CD4-positive, alpha-beta T cell treated with Interleukin-6 for 4 hours (primary cell): Measurements from ENCODE around the gene GNRH2.
"Not testable (repeated sequence)": the region's sequence is repeated elsewhere in the genome, so short reads cannot be mapped to it uniquely, and the experiment has no call there.

Source experiments
- DNase-seq: peaks from one replicate; pipeline ENCODE4 v3.0.0-alpha.2; 2020; ENCODE audit warnings: mixed read lengths

GNRH2 gene

GRCh38 chr20:3044336-3044965 is 1.0 kb downstream of the GNRH2 start:
- DNase-seq, result no peak

- peak; percentile 61 for DNase-seq
Observed at GRCh38 chr20:3045042-3045815, 1.8 kb downstream of the GNRH2 start.

GRCh38 chr20:3045816-3046676 is 2.6 kb downstream of the GNRH2 start, which contains the start of gene MRPS26:
Gene MRPS26, plus strand, starts transcription at chr20:3046052. Its CDS starts 17 bp downstream, at chr20:3046069.
- DNase-seq, result peak; percentile 85

DNA sequence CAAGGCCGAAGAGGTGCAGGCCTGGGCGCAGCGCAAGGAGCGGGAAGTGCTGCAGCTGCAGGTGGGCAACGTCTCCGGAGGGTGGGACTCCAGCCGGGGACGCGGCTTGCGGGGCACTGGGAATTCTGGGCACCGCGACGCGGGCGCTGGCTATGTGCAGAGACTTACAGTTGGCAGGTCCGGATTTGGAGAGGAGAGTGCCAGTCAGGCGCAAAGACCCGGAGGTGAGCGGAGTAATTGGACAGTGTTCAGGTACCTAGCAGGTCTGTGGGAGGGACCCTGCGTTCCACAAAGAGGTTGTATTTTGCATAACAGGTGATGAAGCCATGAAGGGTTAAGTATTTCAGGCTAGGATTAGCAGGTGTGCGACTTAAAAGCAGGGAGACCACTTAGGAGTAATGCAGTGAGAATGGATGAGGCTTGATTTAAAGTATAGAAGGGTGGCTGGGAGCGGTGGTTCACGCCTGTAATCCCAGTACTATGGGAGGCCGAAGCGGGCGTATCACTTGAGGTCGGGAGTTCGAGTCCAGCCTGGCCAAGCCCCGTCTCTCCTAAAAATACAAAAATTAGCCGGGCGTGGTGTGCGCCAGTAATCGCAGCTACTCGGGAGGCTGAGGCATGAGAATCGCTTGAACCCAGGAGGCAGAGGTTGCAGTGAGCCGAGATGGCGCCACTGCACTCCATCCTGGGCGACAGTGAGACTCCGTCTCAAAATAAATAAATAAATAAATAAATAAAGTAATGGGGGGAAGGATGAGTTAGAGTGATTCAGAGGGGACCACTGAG is 3.4 kb downstream of the GNRH2 start:
- no peak for DNase-seq

GRCh38 chr20:3047486-3048419 is 4.3 kb downstream of the GNRH2 start:
- no peak for DNase-seq

DNA sequence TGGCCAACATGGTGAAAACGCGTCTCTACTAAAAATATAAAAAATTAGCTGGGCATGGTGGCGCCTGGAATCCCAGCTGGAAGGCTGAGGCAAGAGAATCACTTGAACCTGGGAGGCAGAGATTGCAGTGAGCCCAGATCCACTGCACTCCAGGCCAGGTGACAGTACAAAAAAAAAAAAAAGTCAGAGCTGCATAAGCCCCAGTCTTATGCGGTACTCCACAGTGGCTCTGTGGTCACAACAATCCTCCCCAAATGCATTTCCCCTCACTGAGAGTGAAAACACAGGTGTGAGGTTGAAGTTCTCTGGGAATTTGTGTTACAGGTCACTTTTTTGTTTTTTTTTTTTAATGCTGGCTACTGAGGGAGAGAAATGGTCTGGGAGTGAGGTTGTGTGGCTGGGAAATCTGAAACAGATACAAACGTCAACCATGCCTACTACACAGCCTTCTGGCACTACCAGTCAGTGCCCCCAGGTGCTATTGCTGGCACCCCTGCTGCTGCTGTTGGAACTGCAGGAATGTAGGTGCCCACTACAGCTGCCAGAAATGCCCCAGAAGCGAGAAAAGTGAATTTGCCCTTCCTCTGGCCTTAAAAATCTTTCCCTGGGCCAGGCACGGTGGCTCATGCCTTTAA is 8.1 kb downstream of the GNRH2 start:
- DNase-seq, result no peak

- DNase-seq, result no peak
Observed at GRCh38 chr20:3059489-3059888, 16.1 kb downstream of the GNRH2 start.

- not testable (repeated sequence) for DNase-seq
Observed at GRCh38 chr20:3064119-3064518, 20.7 kb downstream of the GNRH2 start.

DNA sequence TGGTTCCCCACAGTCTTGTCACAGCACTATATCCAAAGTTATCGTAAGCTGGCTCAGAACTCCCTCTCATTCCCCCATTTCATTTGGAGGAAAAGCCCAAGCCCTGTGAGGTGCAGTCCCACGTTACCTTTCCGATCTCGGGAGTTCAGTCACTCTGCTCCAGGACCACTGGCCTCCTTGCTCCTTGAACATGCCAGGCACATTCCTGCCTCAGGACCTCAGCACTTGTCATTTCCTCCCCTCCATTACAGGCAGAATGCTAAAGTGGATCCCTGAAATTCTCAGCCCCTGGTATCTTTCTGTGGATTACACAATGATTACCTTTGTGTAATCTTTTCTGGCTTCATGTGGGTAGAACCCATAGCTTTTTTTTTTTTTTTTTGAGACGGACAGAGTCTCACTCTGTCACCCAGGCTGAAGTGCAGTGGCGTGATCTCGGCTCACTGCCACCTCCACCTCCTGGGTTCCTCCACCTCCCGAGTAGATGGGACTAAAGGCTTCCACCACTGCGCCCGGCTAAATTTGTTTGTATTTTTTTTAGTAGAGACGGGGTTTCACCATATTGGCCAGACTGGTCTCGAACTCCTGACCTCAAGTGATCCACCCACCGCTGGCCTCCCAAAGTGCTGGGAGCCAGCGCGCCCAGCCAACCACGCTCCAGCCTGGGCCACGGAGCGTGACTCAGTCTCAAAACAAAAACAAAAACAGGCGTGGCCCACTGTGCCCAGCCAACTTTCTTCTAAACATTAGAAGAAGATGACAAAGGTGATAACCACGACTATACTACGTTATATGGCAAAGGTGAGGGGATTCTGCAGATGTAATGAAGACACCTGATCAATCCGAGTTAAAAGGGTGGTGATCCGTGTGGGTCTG is 24.0 kb downstream of the GNRH2 start:
- DNase-seq, result no peak

GRCh38 chr20:3068075-3068474 is 24.7 kb downstream of the GNRH2 start:
- no peak for DNase-seq

DNA sequence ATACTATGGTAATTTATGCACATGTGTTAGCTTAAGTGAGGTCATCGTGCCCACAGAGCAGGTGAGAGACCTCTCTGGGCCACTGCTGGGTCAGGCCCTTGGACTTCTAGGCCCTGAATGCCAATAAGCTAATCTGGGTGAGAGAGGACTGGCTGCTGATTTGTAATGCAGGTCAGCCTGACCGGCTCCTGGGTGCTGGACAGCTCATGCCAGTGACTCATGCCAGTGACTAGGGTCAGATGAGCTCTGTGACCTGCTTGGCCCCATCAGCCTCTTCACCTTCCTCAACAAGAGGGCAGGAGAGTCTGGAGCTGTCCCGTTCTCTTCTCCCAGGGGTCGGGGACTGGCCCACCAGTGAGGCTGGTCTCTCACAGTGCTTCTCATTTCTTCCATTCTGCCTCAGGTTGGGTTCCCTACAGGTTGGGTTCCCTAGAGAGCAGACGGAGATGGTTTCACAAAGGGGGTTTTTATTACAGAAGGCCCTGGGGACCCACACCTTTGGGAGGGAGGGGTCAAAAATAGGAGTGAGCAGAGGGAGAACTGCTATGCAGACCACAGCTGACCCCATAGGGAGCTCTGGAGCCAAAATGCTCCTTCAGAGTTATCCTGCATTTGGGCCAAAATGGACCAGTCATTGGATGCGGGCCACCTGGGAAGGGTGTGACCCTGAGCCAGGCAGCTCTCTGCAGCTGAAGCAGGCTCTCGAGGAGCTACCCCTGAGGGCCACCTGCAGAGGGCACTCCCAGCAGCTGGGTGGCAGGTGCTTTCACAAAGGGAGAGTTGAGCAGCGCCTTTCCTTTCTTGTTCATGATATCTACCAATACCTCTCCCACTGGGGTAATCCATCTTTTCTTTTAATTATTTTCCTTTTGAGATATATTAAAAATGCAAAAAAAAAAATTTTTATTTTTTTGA is 25.8 kb downstream of the GNRH2 start:
- DNase-seq, result peak; percentile 58

GRCh38 chr20:3070725-3071124 is 27.3 kb downstream of the GNRH2 start:
- no peak for DNase-seq

GRCh38 chr20:3071266-3071609 is 27.8 kb downstream of the GNRH2 start:
- DNase-seq, result no peak

- DNase-seq, result peak; percentile 86
Observed at GRCh38 chr20:3071610-3072529, 28.4 kb downstream of the GNRH2 start, which contains the start of gene OXT. Gene OXT, plus strand, starts transcription at chr20:3071620. Its CDS starts 36 bp downstream, at chr20:3071656.

GRCh38 chr20:3072530-3073250 is 29.3 kb downstream of the GNRH2 start:
- no peak for DNase-seq

GRCh38 chr20:3073251-3073643 is 29.8 kb downstream of the GNRH2 start:
- not testable (repeated sequence) for DNase-seq

GRCh38 chr20:3074812-3075211 is 31.4 kb downstream of the GNRH2 start:
- no peak for DNase-seq
